GM18511 (cell line): Measurements from ENCODE around the gene ZNF423.

Experiments
- ATAC-seq: cut with Tn5 transposase; IDR thresholded peaks from one replicate; pipeline ENCODE4 v1.9.1; 2021; ENCODE audit warnings: mild to moderate bottlenecking, moderate library complexity; ENCODE audit not compliant: unreplicated experiment

Gene ZNF423

DNA sequence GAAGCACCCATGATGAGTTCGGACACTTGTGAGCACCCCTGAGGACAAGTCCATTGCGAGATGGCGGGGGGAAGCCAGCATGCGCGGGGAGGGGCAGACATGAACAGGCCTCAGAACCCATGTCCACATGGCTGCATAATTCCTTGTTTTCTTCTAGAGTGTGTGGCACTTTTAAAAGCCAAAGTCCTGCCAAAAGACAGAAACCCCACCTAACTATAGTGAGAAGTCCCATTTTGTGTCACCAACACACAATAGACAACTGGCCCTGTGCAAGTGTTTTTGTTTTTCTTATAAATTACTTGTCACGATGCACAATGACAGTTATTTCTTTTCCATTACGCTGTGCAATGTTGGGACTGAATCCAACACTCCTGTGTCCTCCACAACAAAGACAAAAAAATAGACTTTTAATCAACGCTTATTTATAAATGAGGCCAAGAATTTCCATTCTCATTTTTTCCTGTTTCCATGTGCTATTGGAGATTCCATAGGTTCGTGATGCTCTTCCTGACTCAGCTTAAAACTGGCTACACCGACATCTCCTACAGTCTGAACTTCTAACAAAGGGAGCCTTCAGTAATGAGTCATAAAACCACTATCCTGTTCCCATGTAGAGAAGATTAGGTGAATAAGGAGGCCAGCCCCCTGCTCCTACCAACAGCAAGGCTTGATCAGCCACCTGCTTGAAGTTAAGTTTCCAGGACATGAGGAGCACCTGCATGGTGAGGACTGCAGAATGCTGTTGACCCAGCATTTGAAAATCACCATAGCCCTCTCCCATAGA lies 98.9 kb downstream of the ZNF423 start:
- ATAC-seq, result no peak

DNA sequence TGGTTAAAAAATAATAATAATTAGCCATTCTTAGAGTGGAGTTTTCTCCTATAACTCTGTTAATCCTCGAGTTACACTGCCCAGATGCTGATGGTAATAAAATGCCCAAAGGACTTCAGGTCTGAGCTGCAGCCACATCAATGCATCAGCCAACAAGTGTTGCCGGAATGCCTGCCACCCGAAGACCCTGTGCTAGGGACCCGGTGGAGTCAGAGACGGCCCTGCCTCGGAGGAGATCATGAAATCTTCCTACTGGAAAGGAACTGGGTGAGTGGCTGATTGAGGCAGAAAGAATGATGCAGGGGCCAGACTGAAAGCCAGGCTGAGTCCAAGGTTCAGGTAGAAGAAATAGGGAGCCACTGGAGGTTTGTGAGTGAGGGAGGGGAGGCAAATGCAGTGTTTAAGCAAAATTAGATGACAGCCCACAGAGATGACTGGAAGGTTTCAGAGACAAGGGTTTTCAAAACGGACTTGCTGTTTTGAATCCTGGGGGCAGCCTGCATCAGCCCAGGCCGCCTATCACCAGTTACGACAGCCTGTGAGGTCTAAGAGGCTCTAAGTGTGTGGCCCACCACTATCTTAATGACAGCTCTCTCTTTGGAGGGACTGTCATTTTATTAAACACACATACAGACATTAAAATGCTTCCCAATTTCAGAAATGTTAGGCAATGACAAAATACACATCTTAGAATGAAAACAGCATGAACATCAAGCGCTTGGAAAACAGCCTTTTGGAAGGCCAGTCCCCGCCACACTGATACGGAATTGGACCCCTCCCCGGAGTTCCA lies 100.0 kb downstream of the ZNF423 start:
- ATAC-seq, result no peak

DNA sequence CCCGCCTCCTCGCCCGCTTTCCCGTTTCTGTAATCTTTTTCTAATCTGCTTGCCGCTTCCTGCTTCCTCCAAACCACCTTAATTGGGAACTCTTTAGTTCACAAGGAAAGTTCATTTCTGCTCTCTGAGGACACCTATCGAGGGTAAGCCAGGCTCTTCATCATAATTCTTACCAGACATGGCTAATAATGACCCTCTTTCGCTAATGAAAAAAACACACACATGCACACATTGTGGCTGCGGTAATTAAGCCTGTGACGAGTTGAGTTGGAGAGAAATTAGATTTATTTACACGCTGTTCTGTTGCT lies 100.6 kb downstream of the ZNF423 start:
- ATAC-seq, result no peak

DNA sequence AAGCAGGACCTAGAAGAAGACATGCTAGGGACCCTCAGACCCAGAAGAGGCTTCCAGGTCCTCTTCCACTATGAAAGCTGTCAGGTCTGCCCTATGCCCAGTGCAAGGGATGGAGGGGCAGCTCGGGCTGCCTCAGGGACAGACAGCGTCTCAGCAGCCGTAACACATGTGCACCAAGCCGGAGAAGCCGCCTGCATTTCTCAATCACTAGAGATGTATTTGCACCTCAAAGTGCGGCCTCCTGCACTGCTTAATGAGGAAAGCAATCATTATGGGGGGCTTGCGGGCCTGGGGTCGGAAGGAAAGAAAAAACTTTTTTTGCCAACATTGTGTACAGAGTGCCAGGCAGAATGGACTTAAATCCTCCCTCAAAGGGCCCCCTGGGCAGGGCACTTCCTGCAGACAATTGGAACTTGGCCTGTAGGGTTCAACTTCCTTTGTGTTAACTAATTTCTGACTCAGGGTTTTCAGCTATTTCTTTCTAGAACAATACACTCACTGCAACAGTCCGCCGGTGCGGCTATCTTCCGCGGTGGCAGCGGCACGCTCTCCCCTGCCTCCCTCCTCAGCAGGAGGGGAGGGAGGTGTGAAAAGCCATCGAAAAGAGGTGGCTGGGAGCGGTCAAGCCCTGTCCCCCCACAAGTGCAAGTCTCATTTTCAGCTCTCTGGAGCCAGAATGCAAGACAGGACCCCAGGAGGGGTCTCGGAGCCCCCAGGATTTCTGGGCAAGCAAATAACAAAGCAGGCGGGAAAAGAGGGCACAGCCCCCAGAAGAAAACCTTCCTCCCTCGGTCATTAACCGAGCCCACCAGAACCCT lies 101.2 kb downstream of the ZNF423 start:
- no peak for ATAC-seq

DNA sequence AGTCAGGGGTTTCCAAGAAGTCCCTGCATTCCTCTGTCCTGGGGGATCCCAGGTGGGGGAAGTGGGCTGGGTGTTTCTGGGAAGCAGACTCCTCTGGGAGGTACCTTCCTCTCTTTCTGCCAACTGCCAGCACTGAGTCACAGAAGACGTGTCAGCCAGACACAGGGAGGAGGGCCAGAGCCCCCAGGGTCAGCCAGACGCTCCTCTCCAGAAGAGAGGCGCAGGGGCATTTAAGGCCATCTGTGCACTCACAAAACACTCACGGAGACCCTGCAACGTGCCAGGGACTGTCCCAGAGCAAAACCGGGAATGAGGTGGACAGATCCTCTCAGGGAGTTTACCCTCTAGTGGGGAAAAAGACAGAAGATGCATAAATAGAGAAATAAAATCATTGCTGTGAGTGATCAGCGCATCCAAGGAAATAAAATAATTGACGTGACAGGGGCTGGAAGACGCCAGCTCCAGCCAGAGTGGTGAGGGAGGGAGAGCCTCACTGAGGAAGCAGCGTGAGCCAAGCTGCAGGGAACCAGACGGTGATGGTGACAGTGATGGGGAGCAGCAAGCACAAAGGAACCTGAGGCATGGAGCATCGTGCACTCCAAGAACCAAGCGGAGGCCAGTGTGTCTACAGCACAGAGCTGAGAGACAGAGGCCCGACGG lies 105.4 kb downstream of the ZNF423 start:
- ATAC-seq, result no peak

DNA sequence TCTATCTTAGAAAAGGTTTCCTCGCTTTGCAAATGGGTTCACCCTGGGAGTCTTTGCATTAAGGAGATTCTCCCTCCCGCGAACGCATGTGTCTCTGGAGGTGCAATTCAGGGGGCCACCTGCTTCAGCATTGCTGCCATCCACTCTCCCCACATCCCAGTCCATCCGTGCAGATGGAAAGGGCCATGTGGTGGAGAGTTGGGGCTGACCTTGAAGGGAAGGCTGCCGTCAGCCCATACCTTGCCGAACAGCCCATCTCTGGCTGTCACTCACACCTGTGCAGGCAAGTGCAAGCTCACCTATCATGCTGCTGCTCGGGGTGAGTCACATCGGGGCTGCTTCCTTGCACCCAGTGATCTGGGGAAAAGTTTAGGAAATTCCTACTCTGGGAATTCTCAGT lies 106.1 kb downstream of the ZNF423 start:
- ATAC-seq, result no peak

DNA sequence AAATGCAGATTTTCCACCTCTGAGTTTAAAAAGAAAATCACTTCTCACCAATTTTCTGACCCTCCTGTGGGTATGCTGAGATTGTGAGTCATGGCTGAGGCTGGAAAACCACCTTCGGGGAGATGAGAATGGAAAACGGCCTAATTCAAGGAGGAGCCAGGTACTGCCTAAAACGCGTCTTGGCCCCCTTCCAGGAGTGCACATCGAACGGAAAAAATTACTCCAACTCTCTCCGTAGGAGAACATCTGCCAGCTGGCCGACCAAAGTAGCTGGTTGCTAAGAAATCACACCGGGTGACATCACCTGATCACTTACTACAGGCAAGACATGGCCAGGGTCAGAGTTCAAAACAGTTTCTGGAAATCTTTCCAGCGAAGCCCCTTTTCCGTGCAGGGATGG lies 107.6 kb downstream of the ZNF423 start:
- no peak for ATAC-seq

DNA sequence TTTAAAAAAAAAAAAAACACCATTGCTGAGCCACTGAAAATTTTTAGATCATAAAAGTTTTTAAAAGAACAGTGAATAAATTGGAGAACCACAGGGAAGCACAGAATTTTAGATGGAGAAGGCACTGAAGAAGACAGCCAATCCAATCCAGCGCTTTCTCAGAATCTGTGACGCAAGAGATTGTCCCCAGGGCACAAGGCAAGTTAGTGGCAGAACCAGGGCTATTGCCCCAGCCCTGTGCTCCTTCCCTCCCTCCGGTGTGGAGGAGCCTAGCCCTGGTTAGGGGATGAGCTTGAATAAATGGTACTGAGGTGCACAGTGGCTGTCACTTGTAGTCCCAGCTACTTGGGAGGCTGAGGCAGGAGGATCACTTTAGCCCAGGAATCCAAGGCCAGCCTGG lies 108.3 kb downstream of the ZNF423 start:
- no peak for ATAC-seq

DNA sequence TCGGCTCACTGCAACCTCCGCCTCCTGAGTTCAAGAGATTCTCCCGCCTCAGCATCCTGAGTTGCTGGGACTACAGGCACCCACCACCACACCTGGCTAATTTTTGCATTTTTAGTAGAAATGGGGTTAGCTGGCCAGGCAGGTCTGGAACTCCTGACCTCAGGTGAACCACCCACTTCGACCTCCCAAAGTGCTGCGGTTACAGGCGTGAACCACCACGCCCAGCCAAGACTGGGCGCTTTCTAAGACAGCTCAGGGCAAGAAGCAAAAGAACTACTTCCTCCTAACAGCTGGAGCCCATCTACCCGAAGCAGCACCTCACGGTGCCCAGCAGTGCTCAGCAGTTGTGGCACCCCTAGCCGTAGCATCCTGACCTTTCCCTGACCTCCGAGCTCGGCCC lies 109.4 kb downstream of the ZNF423 start:
- no peak for ATAC-seq

DNA sequence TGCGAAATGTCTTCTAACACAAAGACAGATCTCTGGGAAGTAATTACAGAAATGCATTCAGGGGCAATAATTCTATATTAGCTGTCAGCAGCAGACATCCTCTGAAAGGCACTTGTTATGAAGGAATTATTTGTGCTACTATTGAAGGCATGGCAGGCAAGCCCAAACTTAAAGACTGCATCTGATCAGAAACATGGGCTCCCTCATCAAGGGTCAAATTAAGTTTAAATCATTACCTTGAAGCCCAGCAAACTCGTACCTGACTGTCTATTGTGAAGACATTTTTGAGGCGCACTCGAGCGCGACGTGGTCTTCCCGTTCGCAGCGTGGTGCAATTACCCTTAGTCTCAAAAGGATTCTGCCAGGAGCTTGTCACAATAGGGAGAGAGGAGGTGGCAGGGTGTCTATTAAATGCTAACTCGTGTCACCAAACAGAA lies 110.6 kb downstream of the ZNF423 start:
- no peak for ATAC-seq

DNA sequence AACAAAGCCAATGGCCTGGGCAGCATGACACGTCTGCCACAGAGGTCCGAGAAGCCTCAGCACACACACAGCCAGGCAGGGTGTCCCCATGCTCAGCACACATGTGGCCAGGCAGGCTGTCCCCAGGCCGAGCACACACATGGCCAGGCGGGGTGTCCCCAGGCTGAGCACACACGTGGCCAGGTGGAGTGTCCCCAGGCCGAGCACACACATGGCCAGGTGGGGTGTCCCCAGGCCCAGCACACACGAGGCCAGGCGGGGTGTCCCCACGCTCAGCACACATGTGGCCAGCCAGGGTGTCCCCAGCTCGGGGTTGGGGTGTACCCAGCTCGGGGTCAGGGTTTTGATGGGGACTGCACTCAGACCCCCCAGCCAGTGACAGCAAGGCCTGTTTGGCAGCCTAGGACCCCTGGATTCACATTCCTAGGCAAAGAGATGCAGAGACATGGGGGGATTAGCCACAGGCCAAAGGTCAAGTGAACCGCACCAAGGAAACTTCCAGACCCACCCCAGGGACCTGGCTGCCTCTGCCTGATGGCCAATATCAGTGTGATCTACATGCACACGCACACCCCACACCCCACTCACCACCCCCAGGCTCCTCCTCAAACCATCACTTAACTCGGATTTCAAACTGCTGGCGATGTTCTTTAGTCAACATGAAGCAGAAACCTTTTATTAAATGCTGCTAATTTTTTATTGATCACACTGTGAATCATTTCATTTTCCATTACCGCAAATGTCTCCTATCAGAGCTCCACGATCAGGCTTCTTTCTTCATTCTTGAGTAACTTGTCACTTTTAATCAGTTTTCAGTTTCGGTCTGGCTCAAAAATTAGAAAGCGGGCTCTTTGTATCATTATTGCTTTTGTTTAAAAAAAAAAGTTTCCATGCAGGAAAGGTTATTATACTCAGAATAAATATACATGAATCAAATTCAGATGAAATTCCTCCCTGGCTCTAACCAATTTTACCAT lies 111.4 kb downstream of the ZNF423 start:
- ATAC-seq, result no peak

DNA sequence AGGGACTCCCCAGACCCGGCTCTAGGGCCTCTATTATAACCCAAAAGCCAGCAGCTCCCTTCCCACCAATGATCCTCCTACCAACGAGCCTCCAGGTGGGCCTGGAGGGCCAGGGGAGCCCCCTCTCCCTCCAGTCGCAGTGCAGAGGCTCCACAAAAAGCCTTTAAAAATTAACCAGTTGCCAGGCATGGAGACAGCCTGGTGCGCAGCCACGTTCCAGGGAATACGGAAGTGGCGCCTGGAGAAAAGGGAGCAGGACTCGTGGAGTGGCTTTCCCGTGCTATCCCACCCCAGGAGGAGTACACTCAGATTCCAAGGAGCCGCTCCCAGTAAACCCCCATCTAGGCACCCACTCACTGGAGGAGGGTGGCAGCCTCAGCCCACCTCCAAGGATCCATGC lies 112.3 kb downstream of the ZNF423 start:
- no peak for ATAC-seq

DNA sequence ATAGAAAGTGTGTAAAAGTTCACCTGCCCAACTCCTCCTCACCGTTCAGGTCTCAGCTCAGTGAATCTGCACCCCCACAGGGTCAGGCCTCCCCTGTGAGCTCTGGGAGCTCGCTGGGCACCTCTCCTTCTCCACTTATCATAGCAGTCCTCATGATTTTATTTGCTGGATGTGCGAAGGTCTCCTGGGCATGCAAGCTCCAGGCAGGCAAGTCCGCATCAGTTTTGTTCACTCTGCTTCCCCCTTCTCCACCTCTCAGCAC lies 112.8 kb downstream of the ZNF423 start:
- no peak for ATAC-seq

DNA sequence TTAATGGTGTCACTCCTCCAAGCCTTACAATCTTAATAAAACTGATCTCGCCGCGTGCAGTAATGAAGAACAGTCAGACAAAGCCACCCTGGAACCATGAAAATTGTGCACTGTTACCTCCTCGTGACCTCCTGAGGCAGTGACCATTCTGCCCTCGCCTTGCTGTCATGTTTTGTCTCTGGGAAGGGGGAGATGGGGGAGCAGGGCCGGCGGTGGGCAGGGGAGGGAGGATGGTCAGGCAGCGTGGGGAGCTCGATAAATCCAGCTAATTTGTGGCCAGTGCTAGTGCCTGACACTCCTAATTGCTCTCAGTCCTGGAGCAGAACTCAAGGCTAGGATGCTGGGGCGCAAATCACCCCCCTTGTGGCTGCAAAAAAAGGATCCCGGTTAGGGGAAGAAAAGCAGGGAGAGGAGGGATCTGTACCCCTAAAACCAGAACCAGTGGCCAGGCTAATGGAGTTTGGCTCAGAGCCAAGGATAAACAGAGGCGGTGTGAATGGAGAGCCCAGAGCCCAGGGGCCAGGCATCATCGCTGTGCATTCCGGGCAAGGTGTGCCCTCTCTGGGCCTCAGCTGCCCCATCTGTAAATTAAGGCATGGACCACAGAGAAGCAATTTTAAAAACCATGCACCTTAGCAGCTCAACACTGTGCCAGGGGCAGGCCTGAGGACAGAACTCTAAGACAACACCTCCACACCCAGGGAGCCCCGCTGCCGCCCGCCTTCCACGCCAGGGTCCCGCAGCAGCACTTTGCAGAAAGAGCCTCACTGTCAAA lies 113.3 kb downstream of the ZNF423 start:
- ATAC-seq, result no peak

DNA sequence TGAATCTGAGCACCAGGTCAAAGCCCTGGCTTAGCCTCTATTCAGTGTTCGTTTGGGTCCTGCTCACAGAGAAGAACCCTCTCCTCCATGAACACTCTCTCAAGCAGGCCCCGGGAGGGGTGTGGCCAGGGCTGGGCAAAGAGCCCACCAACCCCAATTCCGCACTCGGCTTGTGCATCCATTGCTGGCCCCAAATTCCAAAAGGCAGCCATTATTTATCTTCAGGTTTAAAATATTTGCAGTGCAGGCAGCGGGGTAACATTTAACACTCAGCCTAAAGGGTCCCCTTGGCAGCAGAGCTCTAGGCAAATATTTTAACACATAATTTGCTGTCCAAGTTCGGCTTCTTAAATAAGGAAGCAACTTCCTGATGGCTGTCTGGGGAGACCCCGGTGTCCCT lies 115.7 kb downstream of the ZNF423 start:
- ATAC-seq, result no peak

DNA sequence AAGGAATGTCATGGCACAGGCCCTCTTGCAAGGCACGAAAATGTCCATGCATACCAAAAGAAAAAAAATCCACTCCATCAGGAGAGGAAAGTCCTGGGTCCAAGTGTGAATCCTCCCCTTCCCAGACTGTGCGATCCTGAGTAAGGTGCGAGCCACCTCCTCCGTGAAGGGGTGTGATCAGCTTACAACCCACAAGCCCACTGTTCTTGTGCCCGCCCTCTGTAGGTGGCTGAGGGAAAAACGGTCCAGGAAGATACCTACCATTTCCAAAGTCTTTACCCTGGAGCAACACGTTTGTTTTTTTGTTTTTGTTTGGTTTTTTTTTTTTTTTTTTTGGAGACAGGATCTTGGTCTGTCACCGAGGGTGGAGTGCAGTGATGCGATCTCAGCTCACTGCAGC lies 116.5 kb downstream of the ZNF423 start:
- ATAC-seq, result no peak

DNA sequence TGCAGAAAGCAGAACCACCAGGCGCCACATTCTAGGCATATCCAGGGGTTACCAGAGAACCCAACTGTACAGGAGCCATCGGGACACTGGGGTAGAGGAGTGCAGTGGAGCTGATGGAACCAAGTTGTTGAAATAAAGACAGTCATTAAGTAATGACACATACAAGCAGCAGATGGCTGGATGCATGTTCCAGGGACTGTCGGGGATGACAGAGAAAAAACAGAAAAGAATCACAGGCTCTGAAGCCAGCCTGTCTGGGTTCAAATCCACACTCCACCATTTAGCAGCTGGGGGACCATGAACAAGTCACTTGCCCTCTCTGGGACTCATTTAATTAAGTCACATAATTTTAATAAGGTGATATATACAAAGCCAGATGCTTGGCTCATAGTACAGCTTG lies 117.1 kb downstream of the ZNF423 start:
- no peak for ATAC-seq

DNA sequence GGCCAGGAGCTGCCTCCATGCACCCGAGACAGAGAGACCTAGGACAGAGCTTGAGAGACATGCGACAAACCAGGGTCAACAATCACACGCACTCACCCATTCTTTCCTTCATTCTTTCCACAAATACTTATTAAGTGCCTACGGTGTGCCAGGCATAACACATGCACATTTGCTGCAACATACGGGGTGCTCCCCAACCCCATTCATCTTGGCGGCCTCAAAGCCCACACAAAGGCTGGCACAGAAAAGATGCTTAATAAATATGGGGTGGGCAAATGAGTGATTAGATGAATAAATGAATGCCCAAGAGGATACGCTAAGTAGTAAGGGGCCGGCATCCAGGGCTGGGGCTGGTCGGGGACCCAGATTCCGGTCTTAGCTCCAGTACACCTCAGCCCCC lies 117.9 kb downstream of the ZNF423 start:
- ATAC-seq, result no peak

DNA sequence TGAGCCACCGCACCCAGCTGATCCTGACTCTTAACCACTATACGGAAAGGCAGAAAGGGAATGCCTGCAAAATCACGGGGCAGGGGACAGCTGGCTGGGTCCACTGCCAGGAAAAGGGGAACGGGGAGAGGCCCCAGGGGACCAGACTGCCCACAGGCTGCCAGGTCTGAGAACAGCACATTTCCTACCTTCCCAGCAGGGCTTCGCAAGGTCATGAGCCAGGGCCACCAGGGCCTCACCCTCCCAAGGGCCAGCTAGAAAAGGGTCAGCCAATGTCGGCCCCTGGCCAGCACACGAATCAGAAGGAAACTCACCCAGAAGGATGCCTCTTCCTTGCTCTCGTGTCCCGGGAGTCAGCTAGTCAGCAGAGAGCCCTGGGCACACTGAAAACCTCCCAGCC lies 118.4 kb downstream of the ZNF423 start:
- ATAC-seq, result no peak

DNA sequence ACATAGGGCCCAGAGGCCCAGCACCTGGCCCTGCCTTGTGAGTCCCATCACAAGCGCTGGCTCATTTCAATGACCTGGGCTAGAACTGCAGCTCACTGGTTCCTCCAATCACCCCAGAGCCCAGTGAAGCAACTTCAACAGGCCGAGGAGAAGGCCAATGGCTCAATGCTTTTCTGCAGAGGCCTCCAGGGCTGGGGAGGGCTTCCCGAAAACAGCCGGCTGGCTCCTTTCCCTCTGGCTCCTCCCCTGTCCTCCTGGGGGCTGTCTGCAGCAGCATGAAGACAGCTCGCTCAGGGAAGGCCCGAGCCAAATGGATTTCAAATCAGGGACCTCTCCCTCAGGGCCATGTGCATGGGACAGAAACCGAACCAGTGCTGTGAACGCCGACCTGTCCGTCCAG lies 121.6 kb downstream of the ZNF423 start:
- no peak for ATAC-seq
